GM12878 (cell line): ENCODE data around the gene GPI. TPM values are rescaled to one million over a fixed set of nuclear protein-coding genes. Genes with fewer than 3 reads are reported as not detected.

Experiments used
- ATAC-seq: fragments of 200-7000 bp; cut with Tn5 transposase; 3 replicates; pipeline ENCODE4 v1.9.1; 2020; ENCODE audit warnings: mild to moderate bottlenecking, moderate library complexity
- BruUV-seq: library from RNA; stranded (reverse); fragments of 400-500 nt; replicated peaks from 2 replicates; lab custom pipeline; 2021; lab: Mats Ljungman, UMichigan
- CTCF ChIA-PET: fragments of 300-600 bp; sonication (Branson Sonifier 250); formaldehyde crosslinking; extraction: SDS; loops from one replicate; lab custom pipeline; 2021; ENCODE audit warnings: inconsistent platforms; lab: Yijun Ruan, JAX
- POLR2A ChIA-PET: fragments of 350-600 bp; formaldehyde crosslinking; extraction: SDS; loops from one replicate; lab custom pipeline; 2021; ENCODE audit warnings: inconsistent platforms; lab: Charles Lee
- RAD21 ChIA-PET: fragments of 300-600 bp; sonication (Branson Sonifier 250); formaldehyde crosslinking; loops from one replicate; lab custom pipeline; 2023; ENCODE audit warnings: antibody characterized with exemption; ENCODE audit not compliant: unreplicated experiment; lab: Charles Lee
- SMC1A ChIA-PET: fragments of 300-600 bp; sonication (Branson Sonifier 250); formaldehyde crosslinking; loops from one replicate; lab custom pipeline; 2023; ENCODE audit not compliant: unreplicated experiment, uncharacterized antibody; lab: Charles Lee
- DNase-seq: peaks from one replicate; pipeline ENCODE4 v3.0.0-alpha.2; 2011; ENCODE audit warnings: low read depth, low spot score
- FAIRE-seq: peaks from 3 replicates; lab custom pipeline; 2011; peaks lifted over from hg19 to GRCh38; lab: Jason Lieb, UNC
- H2AFZ ChIP-seq: 2 replicates; pipeline ENCODE4 v1.6.0; 2011; ENCODE audit warnings: low read depth, low read length, control low read depth; ENCODE audit not compliant: control insufficient read depth
- H3K27ac ChIP-seq: 2 replicates; pipeline ENCODE4 v1.5.1; 2011; ENCODE audit warnings: control low read depth; ENCODE audit not compliant: control insufficient read depth, insufficient read depth
- H3K27me3 ChIP-seq, 2 experiments: replicated peaks in 1 of 2; 2 replicates each; pipeline versions ENCODE4 v1.6.0 to v1.6.1; 2011; ENCODE audit warnings: low read length in 1 of 2; ENCODE audit not compliant: control insufficient read depth in 2 of 2, insufficient read depth in 2 of 2
- H3K36me3 ChIP-seq, 2 experiments: 2 replicates each; pipeline ENCODE4 v1.5.1; 2011; ENCODE audit warnings: low read length in 1 of 2; ENCODE audit not compliant: control insufficient read depth in 2 of 2, insufficient read depth in 2 of 2
- H3K4me1 ChIP-seq: 2 replicates; pipeline ENCODE4 v1.6.1; 2011; ENCODE audit warnings: mild to moderate bottlenecking, low read length, moderate library complexity, mixed read lengths; ENCODE audit not compliant: control insufficient read depth, insufficient read depth
- H3K4me2 ChIP-seq: 2 replicates; pipeline ENCODE4 v1.6.0; 2011; ENCODE audit warnings: control low read depth; ENCODE audit not compliant: control insufficient read depth, insufficient read depth
- H3K4me3 ChIP-seq: fragments of 200-600 bp; sonication (generic); 2 replicates; pipeline ENCODE4 v1.5.1; 2016
- H3K79me2 ChIP-seq: 2 replicates; pipeline ENCODE4 v1.6.0; 2011; ENCODE audit warnings: low read length; ENCODE audit not compliant: control insufficient read depth, insufficient read depth
- H3K9ac ChIP-seq: 2 replicates; pipeline ENCODE4 v1.8.0; 2011; ENCODE audit warnings: low read length, control low read depth, mixed read lengths; ENCODE audit not compliant: control insufficient read depth, insufficient read depth
- H3K9me3 ChIP-seq: replicated peaks from 3 replicates; pipeline ENCODE4 v1.5.1; 2011; ENCODE audit warnings: mild to moderate bottlenecking, low read length; ENCODE audit not compliant: control insufficient read depth, insufficient read depth
- H4K20me1 ChIP-seq: 2 replicates; pipeline ENCODE4 v1.6.0; 2011; ENCODE audit not compliant: control insufficient read depth, insufficient read depth
- CHD4 ChIP-seq: fragments of 200-600 bp; sonication (generic); IDR thresholded peaks from 2 replicates; pipeline ENCODE4 v1.6.1; 2016; ENCODE audit warnings: mild to moderate bottlenecking
- ESRRA ChIP-seq: IDR thresholded peaks from 2 replicates; pipeline ENCODE4 v1.6.1; 2012; ENCODE audit warnings: mild to moderate bottlenecking, low read length, improper control_type of control experiment
- LARP7 ChIP-seq: fragments of 450-650 bp; IDR thresholded peaks from 2 replicates; pipeline ENCODE4 v1.6.1; 2017; ENCODE audit warnings: mild to moderate bottlenecking
- MTA3 ChIP-seq: IDR thresholded peaks from 2 replicates; pipeline ENCODE4 v1.6.1; 2012; ENCODE audit warnings: low read length, inconsistent platforms, borderline replicate concordance
- POU2F2 ChIP-seq: IDR thresholded peaks from 3 replicates; pipeline ENCODE4 v1.6.1; 2011; ENCODE audit warnings: low read depth, mild to moderate bottlenecking, low read length, borderline replicate concordance
- RBBP5 ChIP-seq: fragments of 200-600 bp; sonication (generic); conservative IDR thresholded peaks from 2 replicates; pipeline ENCODE4 v1.6.1; 2016
- SIN3A ChIP-seq: IDR thresholded peaks from 2 replicates; pipeline ENCODE4 v1.6.1; 2012; ENCODE audit warnings: low read depth, low read length, improper control_type of control experiment
- YBX1 ChIP-seq: fragments of 450-650 bp; IDR thresholded peaks from 2 replicates; pipeline ENCODE4 v1.6.1; 2016; ENCODE audit warnings: antibody characterized with exemption
- ZNF622 ChIP-seq: fragments of 450-650 bp; IDR thresholded peaks from 2 replicates; pipeline ENCODE4 v1.6.1; 2017; ENCODE audit warnings: mild to moderate bottlenecking, inconsistent platforms
- WGBS: methylation state at CpG from one replicate; pipeline ENCODE4 v1.1.6; 2016; ENCODE audit warnings: low lambda C conversion rate; ENCODE audit not compliant: insufficient replicate concordance, insufficient coverage; ENCODE audit errors: missing lambda C conversion rate; 5-methylcytosine and 5-hydroxymethylcytosine counted together
- in situ Hi-C: fragments of 300-500 bp; cut with MboI; formaldehyde crosslinking; loops from 9 replicates; pipeline ENCODE4 v1.14.3; 2018; ENCODE audit warnings: mixed read lengths
- intact Hi-C: fragments of 100-400 bp; cut with micrococcal nuclease; formaldehyde crosslinking; loops from one replicate; pipeline ENCODE4 v1.14.2; 2022; ENCODE audit not compliant: unreplicated experiment
- polyA plus RNA-seq, 11 experiments: library from polyadenylated mRNA; depleted of rRNA in 4 of 11; unstranded in 6 of 11; stranded (reverse) in 5 of 11; fragments of >200 nt; fragmentation: Nextera tagmentation in 4 of 11; fragmentation: Illumina TruSeq in 1 of 11; extraction: Ambion mirVana in 4 of 11; extraction: Trizol in 1 of 11; gene quantifications; 1 replicate in 1 of 11; 2 replicates in 10 of 11; pipeline versions ENCODE4 v1.2.1 to v1.2.3, GENCODE V29; 2011 to 2016; ENCODE audit warnings: inconsistent platforms in 2 of 11, missing spikeins in 2 of 11, low read depth in 1 of 11
- total RNA-seq, 4 experiments: library from RNA; depleted of rRNA in 3 of 4; stranded (reverse); fragments of >200 nt in 3 of 4; fragmentation: Illumina TruSeq in 1 of 4; extraction: Trizol in 1 of 4; gene quantifications; 2 replicates each; pipeline versions ENCODE4 v1.2.1 to v1.2.3, GENCODE V29; 2013 to 2021
- TF ChIP-seq, protein P1 (sequence below): fragments of 450-650 bp; IDR thresholded peaks from 2 replicates; pipeline ENCODE4 v1.6.1; 2018; ENCODE audit warnings: borderline replicate concordance, mild to moderate bottlenecking; ENCODE audit not compliant: partially characterized antibody
- TF ChIP-seq, protein P2 (sequence below): fragments of 450-650 bp; IDR thresholded peaks from 2 replicates; pipeline ENCODE4 v1.6.1; 2014; ENCODE audit warnings: mild to moderate bottlenecking
- TF ChIP-seq, protein P3 (sequence below): fragments of 450-650 bp; IDR thresholded peaks from 2 replicates; pipeline ENCODE4 v1.6.1; 2017; ENCODE audit warnings: low read depth, mild to moderate bottlenecking, moderate library complexity

GPI gene
- total and polyA plus RNA-seq, 10 of the 15 experiments (the other 5 are each of a cell fraction or from before 2014, with no cell fraction given) = 124 to 400 (median 190) TPM

GRCh38 chr19:34391813-34392212 is 26.8 kb downstream of the GPI start:
- no peak overlapping the region for H2AFZ ChIP-seq
- H3K27ac ChIP-seq = no peak overlapping the region
- in situ Hi-C loops = no loop called here
- FAIRE-seq = no peak
- H3K4me3 ChIP-seq = no peak overlapping the region
- POLR2A ChIA-PET = no interaction called here
- H3K4me1 ChIP-seq = no peaks in the 10 kb centered on the region
- CTCF ChIA-PET = no interaction called here
- H3K79me2 ChIP-seq = no peaks in the 10 kb centered on the region
- intact Hi-C loops = no loop called here
- no peaks in the 10 kb centered on the region for H3K27me3 ChIP-seq
- no peak for DNase-seq
- no peaks in the 10 kb centered on the region for H3K9me3 ChIP-seq
- no peak overlapping the region for H3K9ac ChIP-seq
- H3K36me3 ChIP-seq = peaks cover 52 to 58% of the 10 kb centered on the region in 2 experiments
- H4K20me1 ChIP-seq = no peaks in the 10 kb centered on the region; the same call in 1 of the 2 replicates
- ATAC-seq = no peak
- no peak overlapping the region for H3K4me2 ChIP-seq
- TF ChIP-seq ESRRA = no peak
- TF ChIP-seq, protein P1, sequence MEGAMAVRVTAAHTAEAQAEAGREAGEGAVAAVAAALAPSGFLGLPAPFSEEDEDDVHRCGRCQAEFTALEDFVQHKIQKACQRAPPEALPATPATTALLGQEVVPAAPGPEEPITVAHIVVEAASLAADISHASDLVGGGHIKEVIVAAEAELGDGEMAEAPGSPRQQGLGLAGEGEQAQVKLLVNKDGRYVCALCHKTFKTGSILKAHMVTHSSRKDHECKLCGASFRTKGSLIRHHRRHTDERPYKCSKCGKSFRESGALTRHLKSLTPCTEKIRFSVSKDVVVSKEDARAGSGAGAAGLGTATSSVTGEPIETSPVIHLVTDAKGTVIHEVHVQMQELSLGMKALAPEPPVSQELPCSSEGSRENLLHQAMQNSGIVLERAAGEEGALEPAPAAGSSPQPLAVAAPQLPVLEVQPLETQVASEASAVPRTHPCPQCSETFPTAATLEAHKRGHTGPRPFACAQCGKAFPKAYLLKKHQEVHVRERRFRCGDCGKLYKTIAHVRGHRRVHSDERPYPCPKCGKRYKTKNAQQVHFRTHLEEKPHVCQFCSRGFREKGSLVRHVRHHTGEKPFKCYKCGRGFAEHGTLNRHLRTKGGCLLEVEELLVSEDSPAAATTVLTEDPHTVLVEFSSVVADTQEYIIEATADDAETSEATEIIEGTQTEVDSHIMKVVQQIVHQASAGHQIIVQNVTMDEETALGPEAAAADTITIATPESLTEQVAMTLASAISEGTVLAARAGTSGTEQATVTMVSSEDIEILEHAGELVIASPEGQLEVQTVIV = no peak
- no peak for TF ChIP-seq YBX1
- TF ChIP-seq MTA3 = no peak
- no peak for TF ChIP-seq RBBP5
- no peak for TF ChIP-seq POU2F2
- SMC1A ChIA-PET = no interaction called here
- BruUV-seq = no TSS peak
- RAD21 ChIA-PET = no interaction called here

- no peak overlapping the region for H3K4me3 ChIP-seq
- WGBS = 90% methylated on average over 11 of the region's 11 CpGs
- SMC1A ChIA-PET = no interaction called here
- CTCF ChIA-PET = no interaction called here
- H2AFZ ChIP-seq = no peak overlapping the region
- FAIRE-seq (no peak), DNase-seq (no peak), ATAC-seq (no peak)
- no peaks in the 10 kb centered on the region for H4K20me1 ChIP-seq
- H3K36me3 ChIP-seq = peaks cover 51% of the 10 kb centered on the region in 2 experiments
- H3K79me2 ChIP-seq = no peaks in the 10 kb centered on the region
- RAD21 ChIA-PET = no interaction called here
- in situ Hi-C loops (no loop called here), intact Hi-C loops (no loop called here)
- no peaks in the 10 kb centered on the region for H3K9me3 ChIP-seq
- no peaks in the 10 kb centered on the region for H3K4me1 ChIP-seq
- H3K9ac ChIP-seq = no peak overlapping the region
- no peak overlapping the region for H3K27ac ChIP-seq
- H3K27me3 ChIP-seq = no peaks in the 10 kb centered on the region
- H3K4me2 ChIP-seq = no peak overlapping the region
- BruUV-seq = no TSS peak
- POLR2A ChIA-PET = no interaction called here
- no peak for TF ChIP-seq CHD4
- no peak for TF ChIP-seq ZNF622
- TF ChIP-seq SIN3A = no peak
- no peak for TF ChIP-seq LARP7
- TF ChIP-seq, protein P2, sequence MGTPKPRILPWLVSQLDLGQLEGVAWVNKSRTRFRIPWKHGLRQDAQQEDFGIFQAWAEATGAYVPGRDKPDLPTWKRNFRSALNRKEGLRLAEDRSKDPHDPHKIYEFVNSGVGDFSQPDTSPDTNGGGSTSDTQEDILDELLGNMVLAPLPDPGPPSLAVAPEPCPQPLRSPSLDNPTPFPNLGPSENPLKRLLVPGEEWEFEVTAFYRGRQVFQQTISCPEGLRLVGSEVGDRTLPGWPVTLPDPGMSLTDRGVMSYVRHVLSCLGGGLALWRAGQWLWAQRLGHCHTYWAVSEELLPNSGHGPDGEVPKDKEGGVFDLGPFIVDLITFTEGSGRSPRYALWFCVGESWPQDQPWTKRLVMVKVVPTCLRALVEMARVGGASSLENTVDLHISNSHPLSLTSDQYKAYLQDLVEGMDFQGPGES = no peak
- TF ChIP-seq, protein P3, sequence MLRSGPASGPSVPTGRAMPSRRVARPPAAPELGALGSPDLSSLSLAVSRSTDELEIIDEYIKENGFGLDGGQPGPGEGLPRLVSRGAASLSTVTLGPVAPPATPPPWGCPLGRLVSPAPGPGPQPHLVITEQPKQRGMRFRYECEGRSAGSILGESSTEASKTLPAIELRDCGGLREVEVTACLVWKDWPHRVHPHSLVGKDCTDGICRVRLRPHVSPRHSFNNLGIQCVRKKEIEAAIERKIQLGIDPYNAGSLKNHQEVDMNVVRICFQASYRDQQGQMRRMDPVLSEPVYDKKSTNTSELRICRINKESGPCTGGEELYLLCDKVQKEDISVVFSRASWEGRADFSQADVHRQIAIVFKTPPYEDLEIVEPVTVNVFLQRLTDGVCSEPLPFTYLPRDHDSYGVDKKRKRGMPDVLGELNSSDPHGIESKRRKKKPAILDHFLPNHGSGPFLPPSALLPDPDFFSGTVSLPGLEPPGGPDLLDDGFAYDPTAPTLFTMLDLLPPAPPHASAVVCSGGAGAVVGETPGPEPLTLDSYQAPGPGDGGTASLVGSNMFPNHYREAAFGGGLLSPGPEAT = no peak
These were observed 28.0 kb downstream of the GPI start for GRCh38 chr19:34393031-34393430.
